IMR-90 (cell line): Measurements from ENCODE around the gene KLHL6. TPM values are rescaled to one million over a fixed set of nuclear protein-coding genes. Genes with fewer than 3 reads are reported as not detected.

Experiments used
- ATAC-seq: fragments of 200-7000 bp; cut with Tn5 transposase; 2 replicates; pipeline ENCODE4 v1.9.1; 2020; ENCODE audit warnings: low read depth, mild to moderate bottlenecking, moderate library complexity
- BruUV-seq: library from RNA; stranded (reverse); fragments of 400-500 nt; replicated peaks from 2 replicates; lab custom pipeline; 2021; lab: Mats Ljungman, UMichigan
- CTCF ChIA-PET: fragments of 300-600 bp; formaldehyde crosslinking; extraction: SDS; loops from one replicate; lab custom pipeline; 2021; ENCODE audit warnings: antibody characterized with exemption; lab: Yijun Ruan, JAX
- POLR2A ChIA-PET: fragments of 300-600 bp; sonication (Branson Sonifier 250); formaldehyde crosslinking; loops from one replicate; lab custom pipeline; 2022; ENCODE audit warnings: antibody characterized with exemption; ENCODE audit not compliant: unreplicated experiment; lab: Charles Lee
- DNase-seq: peaks from one replicate; pipeline ENCODE4 v3.0.0; 2013
- H2AFZ ChIP-seq: replicated peaks from 2 replicates; pipeline ENCODE3; 2013; ENCODE audit warnings: low read length, mild to moderate bottlenecking; ENCODE audit not compliant: poor library complexity
- H2AK5ac ChIP-seq: 2 replicates; pipeline ENCODE4 v1.6.1; 2013; ENCODE audit warnings: low read depth, low read length, inconsistent platforms
- H2AK9ac ChIP-seq: replicated peaks from 2 replicates; pipeline ENCODE3; 2013; ENCODE audit warnings: mild to moderate bottlenecking, low read depth, low read length, moderate library complexity; ENCODE audit not compliant: poor library complexity
- H2BK120ac ChIP-seq: 2 replicates; pipeline ENCODE4 v1.6.1; 2013; ENCODE audit warnings: low read depth, low read length, inconsistent platforms
- H2BK15ac ChIP-seq: 3 replicates; pipeline ENCODE4 v1.6.1; 2013; ENCODE audit warnings: low read depth, low read length, inconsistent platforms
- H2BK20ac ChIP-seq: 2 replicates; pipeline ENCODE4 v1.6.1; 2013; ENCODE audit warnings: low read depth, mild to moderate bottlenecking, inconsistent platforms, low read length, moderate library complexity
- H2BK5ac ChIP-seq: 2 replicates; pipeline ENCODE4 v1.6.1; 2013; ENCODE audit warnings: mild to moderate bottlenecking, low read depth, low read length, inconsistent platforms; ENCODE audit not compliant: poor library complexity, severe bottlenecking
- H3K14ac ChIP-seq: replicated peaks from 2 replicates; pipeline ENCODE4 v1.6.1; 2013; ENCODE audit warnings: low read depth, low read length, inconsistent platforms
- H3K18ac ChIP-seq: 2 replicates; pipeline ENCODE4 v1.6.1; 2013; ENCODE audit warnings: low read depth, low read length, control low read depth
- H3K23ac ChIP-seq: 2 replicates; pipeline ENCODE4 v1.6.1; 2013; ENCODE audit warnings: low read depth, low read length, inconsistent platforms
- H3K27ac ChIP-seq: 2 replicates; pipeline ENCODE4 v1.5.1; 2013; ENCODE audit warnings: mild to moderate bottlenecking, control low read depth, low read length; ENCODE audit not compliant: insufficient read depth
- H3K27me3 ChIP-seq: 2 replicates; pipeline ENCODE4 v1.6.1; 2013; ENCODE audit warnings: low read length; ENCODE audit not compliant: control insufficient read depth, insufficient read depth
- H3K36me3 ChIP-seq: 2 replicates; pipeline ENCODE4 v1.6.1; 2013; ENCODE audit warnings: low read length, mixed read lengths; ENCODE audit not compliant: control insufficient read depth, insufficient read depth
- H3K4ac ChIP-seq: 2 replicates; pipeline ENCODE4 v1.6.1; 2013; ENCODE audit warnings: low read depth, low read length, inconsistent platforms
- H3K4me1 ChIP-seq: 2 replicates; pipeline ENCODE4 v1.6.1; 2013; ENCODE audit warnings: low read length, mixed read lengths; ENCODE audit not compliant: control insufficient read depth, insufficient read depth
- H3K4me2 ChIP-seq: 2 replicates; pipeline ENCODE4 v1.6.1; 2013; ENCODE audit warnings: low read depth, mild to moderate bottlenecking, control low read depth, low read length, moderate library complexity
- H3K4me3 ChIP-seq: 2 replicates; pipeline ENCODE4 v1.5.1; 2013; ENCODE audit warnings: low read depth, mild to moderate bottlenecking, control low read depth, low read length, moderate library complexity; ENCODE audit not compliant: insufficient read depth
- H3K56ac ChIP-seq: 2 replicates; pipeline ENCODE4 v1.6.1; 2013; ENCODE audit warnings: low read length, inconsistent platforms; ENCODE audit not compliant: insufficient read depth; ENCODE audit errors: extremely low read depth
- H3K79me1 ChIP-seq, 2 experiments: 2 replicates each; pipeline ENCODE4 v1.6.1; 2013; ENCODE audit warnings: low read length in 2 of 2, inconsistent platforms in 1 of 2, low read depth in 1 of 2
- H3K9ac ChIP-seq: 2 replicates; pipeline ENCODE4 v1.6.1; 2013; ENCODE audit warnings: low read depth, low read length, control low read depth
- H3K9me1 ChIP-seq: 2 replicates; pipeline ENCODE4 v1.6.1; 2013; ENCODE audit warnings: low read length, inconsistent platforms; ENCODE audit not compliant: insufficient read depth
- H3K9me3 ChIP-seq: 2 replicates; pipeline ENCODE4 v1.6.1; 2013; ENCODE audit warnings: low read length; ENCODE audit not compliant: control insufficient read depth, insufficient read depth
- H4K20me1 ChIP-seq: 2 replicates; pipeline ENCODE4 v1.6.1; 2013; ENCODE audit warnings: low read length, inconsistent platforms; ENCODE audit not compliant: insufficient read depth
- H4K5ac ChIP-seq: 2 replicates; pipeline ENCODE4 v1.6.1; 2013; ENCODE audit warnings: mild to moderate bottlenecking, low read depth, low read length, control low read depth
- H4K8ac ChIP-seq, 2 experiments: 2 replicates each; pipeline ENCODE4 v1.6.1; 2013; ENCODE audit warnings: low read depth in 2 of 2, low read length in 2 of 2, control low read depth in 1 of 2, inconsistent platforms in 1 of 2
- H4K91ac ChIP-seq: 2 replicates; pipeline ENCODE4 v1.6.1; 2013; ENCODE audit warnings: low read depth, low read length, inconsistent platforms; ENCODE audit not compliant: insufficient read depth
- FOS ChIP-seq: fragments of 150-350 bp; IDR thresholded peaks from 2 replicates; pipeline ENCODE4 v1.6.1; 2016; ENCODE audit warnings: low read depth, low read length
- MAFK ChIP-seq: IDR thresholded peaks from 2 replicates; pipeline ENCODE4 v1.6.1; 2012; ENCODE audit warnings: low read depth, low read length, improper control_type of control experiment
- MAZ ChIP-seq: IDR thresholded peaks from 2 replicates; pipeline ENCODE4 v1.6.1; 2012; ENCODE audit warnings: low read depth, mild to moderate bottlenecking, low read length, improper control_type of control experiment, moderate library complexity, borderline replicate concordance
- MXI1 ChIP-seq: IDR thresholded peaks from 2 replicates; pipeline ENCODE4 v1.6.1; 2012; ENCODE audit warnings: low read depth, mild to moderate bottlenecking, low read length, moderate library complexity, borderline replicate concordance
- RFX5 ChIP-seq: IDR thresholded peaks from 2 replicates; pipeline ENCODE4 v1.8.0; 2012; ENCODE audit warnings: low read depth, mild to moderate bottlenecking, low read length, moderate library complexity
- WGBS, 2 experiments: methylation state at CpG; one replicate each; pipeline versions ENCODE4 v1.1.5 to v1.1.7; 2013; ENCODE audit warnings: missing lambda C conversion rate in 2 of 2; ENCODE audit not compliant: insufficient read length in 1 of 2; ENCODE audit errors: extremely low coverage in 2 of 2; 5-methylcytosine and 5-hydroxymethylcytosine counted together
- dilution Hi-C: fragments of 300-500 bp; cut with HindIII; formaldehyde crosslinking; loops from one replicate; pipeline ENCODE4 v1.14.3; 2018; ENCODE audit warnings: low sequenced_read_pairs; ENCODE audit not compliant: unreplicated experiment
- in situ Hi-C: fragments of 300-500 bp; cut with MboI; formaldehyde crosslinking; loops from 3 replicates; pipeline ENCODE4 v1.14.3; 2019; ENCODE audit warnings: low sequenced_read_pairs, inconsistent platforms, mixed read lengths
- intact Hi-C: fragments of 100-400 bp; cut with micrococcal nuclease; formaldehyde crosslinking; loops from 2 replicates; pipeline ENCODE4 v1.10.0; 2022
- polyA plus RNA-seq, 3 experiments: library from polyadenylated mRNA; depleted of rRNA; stranded (reverse); fragments of >200 nt; gene quantifications; 2 replicates each; pipeline ENCODE4 v1.2.3, GENCODE V29; 2012; ENCODE audit warnings: low replicate concordance in 1 of 3
- total RNA-seq: library from RNA; depleted of rRNA; stranded (reverse); fragments of >200 nt; gene quantifications from 2 replicates; pipeline ENCODE4 v1.2.3, GENCODE V29; 2012

KLHL6 gene
- total and polyA plus RNA-seq, 2 of the 4 experiments (the other 2 are of a cell fraction) = not detected

- CTCF ChIA-PET = interaction anchor here (0.6 kb wide), 1 partner anchor 18 kb away, joined by 3 read pairs; no protein-coding TSS in a partner anchor
- no peak overlapping the region for H2BK120ac ChIP-seq
Measured at GRCh38 chr3:183592821-183593220, 37.3 kb upstream of the KLHL6 start.

More at GRCh38 chr3:183592821-183593220, 37.3 kb upstream of the KLHL6 start:
- H4K91ac ChIP-seq = no peak overlapping the region
- H3K18ac ChIP-seq = no peak overlapping the region
- no peak overlapping the region for H3K56ac ChIP-seq
- no peak overlapping the region for H2AK5ac ChIP-seq
- in situ Hi-C loops = no loop called here
- no peaks in the 10 kb centered on the region for H3K9me3 ChIP-seq
- no peak overlapping the region for H2BK5ac ChIP-seq
- dilution Hi-C loops = no loop called here
- DNase-seq (no peak), ATAC-seq (no peak)
- H4K8ac ChIP-seq = no peak overlapping the region
- no peaks in the 10 kb centered on the region for H4K20me1 ChIP-seq
- no peak overlapping the region for H3K27ac ChIP-seq
- H3K9ac ChIP-seq = no peak overlapping the region
- H3K36me3 ChIP-seq = no peaks in the 10 kb centered on the region
- TF ChIP-seq MAFK (no peak), FOS (no peak), MAZ (no peak), RFX5 (no peak), MXI1 (no peak)
- WGBS, 2 experiments = 75% methylated on average over 5 of the region's 7 CpGs; no CpG with 5 or more reads in 1 of the 2 experiments
- H3K9me1 ChIP-seq = no peaks in the 10 kb centered on the region
- peaks cover 11% of the 10 kb centered on the region for H3K27me3 ChIP-seq
- H3K4ac ChIP-seq = no peak overlapping the region
- H3K23ac ChIP-seq = no peak overlapping the region
- BruUV-seq = no TSS peak
- H3K79me1 ChIP-seq = no peaks in the 10 kb centered on the region
- H3K14ac ChIP-seq = no peak overlapping the region
- H2AFZ ChIP-seq = no peak overlapping the region
- no peak overlapping the region for H2BK20ac ChIP-seq
- POLR2A ChIA-PET = no interaction called here
- intact Hi-C loops = no loop called here
- H3K4me1 ChIP-seq = no peaks in the 10 kb centered on the region
- no peak overlapping the region for H3K4me3 ChIP-seq
- H4K5ac ChIP-seq = no peak overlapping the region
- H3K4me2 ChIP-seq = no peak overlapping the region
- H2BK15ac ChIP-seq = no peak overlapping the region
- H2AK9ac ChIP-seq = no peak overlapping the region
